Fibroblast of mammary gland (primary cell): ENCODE measurements around the gene MBD5.

Source experiments
- DNase-seq: peaks from one replicate; pipeline ENCODE4 v3.0.0-alpha.2; 2010; ENCODE audit warnings: low read depth
- H3K4me3 ChIP-seq: 2 replicates; pipeline ENCODE4 v1.5.1; 2011; ENCODE audit warnings: low read depth, mild to moderate bottlenecking, low read length, moderate library complexity; ENCODE audit not compliant: control insufficient read depth
- TF ChIP-seq, protein P1 (sequence below): conservative IDR thresholded peaks from 2 replicates; pipeline ENCODE4 v1.5.1; 2011; ENCODE audit warnings: low read depth, low read length, inconsistent platforms; ENCODE audit not compliant: control insufficient read depth, insufficient read depth

MBD5 gene

GRCh38 chr2:148136441-148136840, 115.5 kb downstream of the MBD5 start:
- TF ChIP-seq, protein P1, sequence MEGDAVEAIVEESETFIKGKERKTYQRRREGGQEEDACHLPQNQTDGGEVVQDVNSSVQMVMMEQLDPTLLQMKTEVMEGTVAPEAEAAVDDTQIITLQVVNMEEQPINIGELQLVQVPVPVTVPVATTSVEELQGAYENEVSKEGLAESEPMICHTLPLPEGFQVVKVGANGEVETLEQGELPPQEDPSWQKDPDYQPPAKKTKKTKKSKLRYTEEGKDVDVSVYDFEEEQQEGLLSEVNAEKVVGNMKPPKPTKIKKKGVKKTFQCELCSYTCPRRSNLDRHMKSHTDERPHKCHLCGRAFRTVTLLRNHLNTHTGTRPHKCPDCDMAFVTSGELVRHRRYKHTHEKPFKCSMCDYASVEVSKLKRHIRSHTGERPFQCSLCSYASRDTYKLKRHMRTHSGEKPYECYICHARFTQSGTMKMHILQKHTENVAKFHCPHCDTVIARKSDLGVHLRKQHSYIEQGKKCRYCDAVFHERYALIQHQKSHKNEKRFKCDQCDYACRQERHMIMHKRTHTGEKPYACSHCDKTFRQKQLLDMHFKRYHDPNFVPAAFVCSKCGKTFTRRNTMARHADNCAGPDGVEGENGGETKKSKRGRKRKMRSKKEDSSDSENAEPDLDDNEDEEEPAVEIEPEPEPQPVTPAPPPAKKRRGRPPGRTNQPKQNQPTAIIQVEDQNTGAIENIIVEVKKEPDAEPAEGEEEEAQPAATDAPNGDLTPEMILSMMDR: no peak
- no peak for DNase-seq
- no peak overlapping the region for H3K4me3 ChIP-seq

GRCh38 chr2:148161909-148162435, 141.1 kb downstream of the MBD5 start:
- H3K4me3 ChIP-seq: no peak overlapping the region
- TF ChIP-seq, protein P1: no peak
- DNase-seq: no peak

GRCh38 chr2:148162871-148163270, 142.0 kb downstream of the MBD5 start:
- no peak for DNase-seq
- TF ChIP-seq, protein P1: no peak

GRCh38 chr2:148165975-148166374, 145.1 kb downstream of the MBD5 start:
- H3K4me3 ChIP-seq: no peak overlapping the region
- no peak for DNase-seq
- TF ChIP-seq, protein P1: no peak

More at GRCh38 chr2:148162871-148163270, 142.0 kb downstream of the MBD5 start:
- H3K4me3 ChIP-seq: no peak overlapping the region

GRCh38 chr2:148167241-148167766, 146.4 kb downstream of the MBD5 start:
- TF ChIP-seq, protein P1: no peak
- no peak for DNase-seq
- no peak overlapping the region for H3K4me3 ChIP-seq

DNA sequence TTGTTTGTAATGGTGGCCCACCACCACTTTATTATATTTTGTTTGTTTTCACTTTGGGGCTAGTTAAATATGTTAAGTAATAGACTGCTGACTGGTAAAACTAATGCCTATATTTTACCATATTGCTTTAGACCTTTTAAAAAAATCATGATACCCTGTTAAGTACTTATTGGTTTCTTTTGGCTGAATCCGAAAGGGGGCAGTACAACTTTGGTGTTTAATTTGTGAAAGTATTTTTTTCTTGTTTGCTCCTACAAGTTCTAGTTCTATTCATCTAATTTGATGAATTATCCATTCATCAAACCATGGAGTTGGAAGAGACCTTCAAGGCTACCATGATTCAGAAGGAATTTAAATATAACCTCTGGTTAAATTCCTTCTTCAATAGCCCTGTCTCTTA, 147.0 kb downstream of the MBD5 start:
- no peak overlapping the region for H3K4me3 ChIP-seq
- TF ChIP-seq, protein P1: no peak
- no peak for DNase-seq
